ENCODE results near the gene DRAM1. TPM values are rescaled to one million over a fixed set of nuclear protein-coding genes. Genes with fewer than 3 reads are reported as not detected.
A peak's percentile ranks its signal among the peaks of the same experiment; 100 is the strongest.

DRAM1 gene
- total and polyA plus RNA-seq, 10 of the 15 experiments (the other 5 are each of a cell fraction or from before 2014, with no cell fraction given) = 22.4 to 91.5 (median 41.4) TPM

DNA sequence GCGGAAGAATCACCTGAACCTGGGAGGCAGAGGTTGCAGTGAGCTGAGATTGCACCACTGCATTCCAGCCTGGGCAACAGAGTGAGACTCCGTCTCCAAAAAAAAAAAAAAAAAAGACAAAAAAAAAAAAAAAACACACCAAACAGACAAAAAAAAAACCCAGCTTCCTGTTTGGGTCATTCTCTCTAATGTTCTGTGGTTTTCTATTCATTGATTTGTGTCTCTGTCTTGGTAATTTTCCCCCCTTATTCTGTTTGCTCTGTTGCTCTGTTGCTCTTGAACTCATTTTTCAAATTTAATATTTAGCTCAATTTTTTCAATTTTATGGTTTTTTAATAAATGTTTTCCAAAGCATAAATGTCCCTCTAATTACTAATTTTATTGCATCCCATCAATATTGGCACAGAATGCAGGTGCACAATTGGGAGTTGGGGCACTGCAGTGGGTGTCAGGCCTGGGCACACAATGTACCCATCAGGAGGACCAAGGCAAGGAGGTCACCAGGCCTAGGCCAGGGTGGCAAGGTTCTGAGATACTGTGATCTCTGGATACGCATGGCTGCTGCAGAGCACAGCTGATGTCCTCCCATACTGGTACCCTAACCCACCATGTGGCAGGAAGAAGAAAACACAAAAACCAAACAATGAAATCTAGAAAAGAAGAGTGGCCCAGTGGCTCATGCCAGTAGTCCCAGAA, 38.6 kb upstream of the DRAM1 start:
- peaks cover 15% of the 10 kb centered on the region for H3K4me1 ChIP-seq (ENCODE audit: control insufficient read depth, insufficient read depth, low read length)
- no peak overlapping the region for H3K9ac ChIP-seq (ENCODE audit: control insufficient read depth, insufficient read depth, low read length)
- ChIA-PET SMC1A (ENCODE audit: uncharacterized antibody, unreplicated experiment) (interaction anchor here (0.6 to 7.0 kb wide), 23 partner anchors 12 to 908 kb away, joined by 3 to 93 read pairs (median 5); partner anchors contain the start of gene GNPTAB), POLR2A (interaction anchor here (0.5 to 3.1 kb wide), 9 partner anchors 8 to 659 kb away, joined by 3 to 14 read pairs (median 5); partner anchors contain the start of gene GNPTAB), CTCF (interaction anchor here (0.6 to 10.4 kb wide), 34 partner anchors 11 to 901 kb away, joined by 3 to 179 read pairs (median 4); partner anchors contain the start of genes DRAM1 and GNPTAB), RAD21 (ENCODE audit: unreplicated experiment) (interaction anchor here (0.6 to 4.2 kb wide), 14 partner anchors 11 to 424 kb away, joined by 3 to 61 read pairs (median 4); partner anchors contain the start of gene GNPTAB)
- TF ChIP-seq IKZF1 (conservative IDR thresholded peaks at IDR 0.05) (0 out of 2 replicates have a peak, but pooled peaks have one; percentile 21), PAX5 (IDR thresholded peaks at IDR 0.05; ENCODE audit: borderline replicate concordance, low read depth, low read length) (peak; percentile 62; the same call in 1 of the 2 replicates), RUNX3 (IDR thresholded peaks at IDR 0.05; ENCODE audit: low read length) (peak; percentile 87), ZNF384 (IDR thresholded peaks at IDR 0.05; ENCODE audit: borderline replicate concordance, low read depth, low read length) (peak; percentile 94), POU2F2 (IDR thresholded peaks at IDR 0.05; ENCODE audit: borderline replicate concordance, low read depth, low read length) (no peak), YY1 (IDR thresholded peaks at IDR 0.05; ENCODE audit: low read depth, low read length) (no peak)
- DNase-seq (ENCODE audit: low read depth, low spot score) (no peak), ATAC-seq (peak; percentile 82), FAIRE-seq (no peak)
- BruUV-seq (replicated peaks) = no TSS peak
- no peaks in the 10 kb centered on the region for H3K79me2 ChIP-seq (ENCODE audit: control insufficient read depth, insufficient read depth, low read length)
- H3K27ac ChIP-seq (ENCODE audit: control insufficient read depth, insufficient read depth) = peak overlapping the region; percentile 54
- intact Hi-C loops (cut with micrococcal nuclease; ENCODE audit: unreplicated experiment) (loop anchor here (1.0 kb wide), 2 partner anchors 65 to 424 kb away; no protein-coding TSS in a partner anchor), in situ Hi-C loops (cut with MboI) (loop anchor here (5.0 to 10.0 kb wide), 2 partner anchors 64 to 421 kb away; no protein-coding TSS in a partner anchor)
- H3K9me3 ChIP-seq (replicated peaks; ENCODE audit: control insufficient read depth, insufficient read depth, low read length) = no peaks in the 10 kb centered on the region
- H3K4me2 ChIP-seq (ENCODE audit: control insufficient read depth, insufficient read depth) = peak overlapping the region; percentile 12
- H3K27me3 ChIP-seq (replicated peaks in 1 of 2; ENCODE audit: control insufficient read depth in 2 of 2, insufficient read depth in 2 of 2, low read length in 1 of 2) = no peaks in the 10 kb centered on the region
- H3K4me3 ChIP-seq = no peak overlapping the region
- WGBS (ENCODE audit: insufficient coverage, insufficient replicate concordance, low lambda C conversion rate, missing lambda C conversion rate) = 45% methylated on average over 2 of the region's 3 CpGs
- H2AFZ ChIP-seq (ENCODE audit: control insufficient read depth, low read depth, low read length) = peak overlapping the region; percentile 8; the same call in 1 of the 2 replicates
- no peaks in the 10 kb centered on the region for H4K20me1 ChIP-seq (ENCODE audit: control insufficient read depth, insufficient read depth)
- H3K36me3 ChIP-seq (ENCODE audit: control insufficient read depth in 2 of 2, insufficient read depth in 2 of 2, low read length in 1 of 2) = no peaks in the 10 kb centered on the region
